ENCODE results near the gene RNF115. TPM values are rescaled to one million over a fixed set of nuclear protein-coding genes. Genes with fewer than 3 reads are reported as not detected.

Gene RNF115
- total RNA-seq, 3 donors from 2014 or later, result 24.3 to 28.2 (median 26.1) TPM

DNA sequence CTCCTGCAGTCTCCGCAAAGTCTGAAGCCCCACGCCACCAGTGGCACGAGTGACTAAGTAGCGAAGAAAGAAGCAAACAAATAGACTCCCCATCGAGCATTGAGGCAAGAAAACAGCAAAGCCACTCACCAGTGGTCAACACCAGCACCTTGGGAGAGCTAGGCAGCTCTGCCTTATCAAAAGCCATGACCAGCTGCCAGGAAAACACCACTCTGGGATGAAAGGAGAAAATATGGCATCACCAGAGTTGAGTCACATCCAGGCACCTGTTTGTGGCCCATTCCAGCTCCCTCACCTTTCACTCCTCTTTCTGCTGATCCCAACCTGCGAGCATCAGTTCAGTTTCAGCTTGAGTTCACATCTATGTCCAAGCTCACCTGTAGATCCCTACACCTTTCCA, 134.0 kb downstream of the RNF115 start:
- no peak for DNase-seq (ENCODE audit: low spot score in 2 of 2)
- Histone ChIP-seq H3K36me3 (no peaks in the 10 kb centered on the region), H3K27me3 (no peaks in the 10 kb centered on the region), H3K4me1 (peaks cover 0 to 6% of the 10 kb centered on the region in 2 donors), H3K27ac (no peak overlapping the region), H3K9me3 (no peaks in the 10 kb centered on the region), H3K4me3 (no peak overlapping the region)
- TF ChIP-seq POLR2A (IDR thresholded peaks at IDR 0.05) (no peak), POLR2AphosphoS5 (IDR thresholded peaks at IDR 0.05) (no peak)
- TF ChIP-seq, protein P1, sequence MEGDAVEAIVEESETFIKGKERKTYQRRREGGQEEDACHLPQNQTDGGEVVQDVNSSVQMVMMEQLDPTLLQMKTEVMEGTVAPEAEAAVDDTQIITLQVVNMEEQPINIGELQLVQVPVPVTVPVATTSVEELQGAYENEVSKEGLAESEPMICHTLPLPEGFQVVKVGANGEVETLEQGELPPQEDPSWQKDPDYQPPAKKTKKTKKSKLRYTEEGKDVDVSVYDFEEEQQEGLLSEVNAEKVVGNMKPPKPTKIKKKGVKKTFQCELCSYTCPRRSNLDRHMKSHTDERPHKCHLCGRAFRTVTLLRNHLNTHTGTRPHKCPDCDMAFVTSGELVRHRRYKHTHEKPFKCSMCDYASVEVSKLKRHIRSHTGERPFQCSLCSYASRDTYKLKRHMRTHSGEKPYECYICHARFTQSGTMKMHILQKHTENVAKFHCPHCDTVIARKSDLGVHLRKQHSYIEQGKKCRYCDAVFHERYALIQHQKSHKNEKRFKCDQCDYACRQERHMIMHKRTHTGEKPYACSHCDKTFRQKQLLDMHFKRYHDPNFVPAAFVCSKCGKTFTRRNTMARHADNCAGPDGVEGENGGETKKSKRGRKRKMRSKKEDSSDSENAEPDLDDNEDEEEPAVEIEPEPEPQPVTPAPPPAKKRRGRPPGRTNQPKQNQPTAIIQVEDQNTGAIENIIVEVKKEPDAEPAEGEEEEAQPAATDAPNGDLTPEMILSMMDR (IDR thresholded peaks at IDR 0.05), result no peak
- intact Hi-C loops (cut with DNase I; ENCODE audit: low total_unique reads), result no loop called here

DNA sequence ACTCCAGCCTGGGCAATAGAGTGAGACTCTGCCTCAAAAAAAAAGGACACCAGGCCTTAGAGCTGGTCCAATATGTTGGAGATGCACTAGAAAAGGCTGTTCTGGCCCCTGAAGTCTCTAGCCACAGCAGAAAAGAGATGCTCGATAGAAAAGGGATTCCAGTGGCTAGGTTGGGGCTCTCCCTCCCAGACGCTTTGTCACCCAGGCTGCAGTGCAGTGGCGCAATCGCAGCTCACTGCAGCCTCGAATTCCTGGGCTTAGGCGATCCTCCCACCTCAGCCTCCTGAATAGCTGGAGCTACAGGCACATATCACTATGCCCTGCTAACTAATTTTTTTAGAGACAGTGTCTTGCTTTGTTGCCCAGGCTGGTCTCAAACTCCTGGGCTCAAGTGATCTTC, 135.0 kb downstream of the RNF115 start:
- no peak overlapping the region for H3K27ac ChIP-seq
- peaks cover 0 to 6% of the 10 kb centered on the region in 2 donors for H3K4me1 ChIP-seq

More for the DNA sequence above, 135.0 kb downstream of the RNF115 start:
- H3K27me3 ChIP-seq, result no peaks in the 10 kb centered on the region
- intact Hi-C loops (cut with DNase I; ENCODE audit: low total_unique reads), result no loop called here
- no peak for DNase-seq (ENCODE audit: low spot score in 2 of 2)
- H3K9me3 ChIP-seq, result no peaks in the 10 kb centered on the region
- no peak for TF ChIP-seq POLR2AphosphoS5 (IDR thresholded peaks at IDR 0.05)
- TF ChIP-seq POLR2A (IDR thresholded peaks at IDR 0.05), result no peak
- TF ChIP-seq, protein P1 (IDR thresholded peaks at IDR 0.05), result no peak
- no peak overlapping the region for H3K4me3 ChIP-seq
- no peaks in the 10 kb centered on the region for H3K36me3 ChIP-seq

Other genes with a start within 250 kb of the RNF115 start
- gene GPR89A, start 216.1 kb downstream of the RNF115 start, total RNA-seq, result 10 to 100 TPM; 31.7 to 40.5 (median 34.1) TPM
- gene PDZK1, start 116.7 kb downstream of the RNF115 start, total RNA-seq, result 10 to 100 TPM in 2 of 3 donors, under 1 TPM in 1; 0.64 to 51.8 (median 25.2) TPM
- under 1 TPM in 2 of 3 donors, not detected in 1; 0.59 to 0.98 TPM for gene CD160, start 104.6 kb downstream of the RNF115 start, total RNA-seq
- 10 to 100 TPM; 40.5 to 50.3 (median 40.6) TPM for gene POLR3C, start 105 bp upstream of the RNF115 start, total RNA-seq
- gene NUDT17, start 21.5 kb upstream of the RNF115 start, total RNA-seq, result 1 to 10 TPM; 2.5 to 4.0 (median 3.3) TPM
- 10 to 100 TPM; 14.1 to 53.3 (median 31.8) TPM for gene PIAS3, start 35.0 kb upstream of the RNF115 start, total RNA-seq
- gene ANKRD35, start 61.8 kb upstream of the RNF115 start, total RNA-seq, result 10 to 100 TPM in 1 of 3 donors, 1 to 10 TPM in 2; 6.4 to 10.2 (median 7.0) TPM
- gene ITGA10, start 86.0 kb upstream of the RNF115 start, total RNA-seq, result 10 to 100 TPM in 2 of 3 donors, 1 to 10 TPM in 1; 3.2 to 74.9 (median 30.2) TPM
- gene PEX11B, start 94.6 kb upstream of the RNF115 start, total RNA-seq, result 10 to 100 TPM; 20.3 to 40.1 (median 22.0) TPM
- gene RBM8A, start 103.4 kb upstream of the RNF115 start, total RNA-seq, result 100 to 1,000 TPM; 115 to 137 (median 128) TPM
- 10 to 100 TPM; 18.1 to 28.5 (median 21.8) TPM for gene LIX1L, start 133.9 kb upstream of the RNF115 start, total RNA-seq
- under 1 TPM; 0.16 to 0.98 (median 0.59) TPM for gene ANKRD34A, start 140.5 kb upstream of the RNF115 start, total RNA-seq
- gene POLR3GL, start 140.6 kb upstream of the RNF115 start, total RNA-seq, result 10 to 100 TPM; 18.0 to 32.8 (median 18.1) TPM
- gene TXNIP, start 172.5 kb upstream of the RNF115 start, total RNA-seq, result 1,000 to 10,000 TPM; 2,506 to 3,955 (median 3,543) TPM
- gene HJV, start 197.6 kb upstream of the RNF115 start, total RNA-seq, result not detected